NCI-H187 treated with DMSO at 0.1 percent for 48 hours (cell line): ENCODE results near the gene HDDC2.

Experiments
- DNase-seq: peaks from one replicate; lab custom pipeline; 2025; lab: John Stamatoyannopoulos, UW

The HDDC2 gene

GRCh38 chr6:125269328-125269985 lies 32.3 kb downstream of the HDDC2 start:
- no peak for DNase-seq

- no peak for DNase-seq
Observed at GRCh38 chr6:125268765-125269164, 33.0 kb downstream of the HDDC2 start.

- DNase-seq: no peak
Observed at GRCh38 chr6:125267806-125268523, 33.8 kb downstream of the HDDC2 start.

- no peak for DNase-seq
Observed at GRCh38 chr6:125264476-125264875, 37.3 kb downstream of the HDDC2 start.

GRCh38 chr6:125262016-125263013 lies 39.5 kb downstream of the HDDC2 start:
- DNase-seq: no peak

- no peak for DNase-seq
Observed at GRCh38 chr6:125259354-125259736, 42.4 kb downstream of the HDDC2 start.

- no peak for DNase-seq
Observed at GRCh38 chr6:125258651-125259353, 43.0 kb downstream of the HDDC2 start.

- no peak for DNase-seq
Observed at GRCh38 chr6:125257351-125257750, 44.4 kb downstream of the HDDC2 start.

- no peak for DNase-seq
Observed at GRCh38 chr6:125255201-125255600, 46.6 kb downstream of the HDDC2 start.

- no peak for DNase-seq
Observed at GRCh38 chr6:125254321-125254720, 47.4 kb downstream of the HDDC2 start.

- DNase-seq: no peak
Observed at GRCh38 chr6:125253881-125254280, 47.9 kb downstream of the HDDC2 start.

GRCh38 chr6:125252891-125253290 lies 48.9 kb downstream of the HDDC2 start:
- no peak for DNase-seq

- no peak for DNase-seq
Observed at GRCh38 chr6:125251516-125252220, 50.1 kb downstream of the HDDC2 start.

- DNase-seq: no peak
Observed at GRCh38 chr6:125250511-125250910, 51.3 kb downstream of the HDDC2 start.

GRCh38 chr6:125248136-125248535 lies 53.6 kb downstream of the HDDC2 start:
- DNase-seq: no peak

- no peak for DNase-seq
Observed at GRCh38 chr6:125246566-125246965, 55.2 kb downstream of the HDDC2 start.

- DNase-seq: no peak
Observed at GRCh38 chr6:125245523-125246264, 56.1 kb downstream of the HDDC2 start.

- no peak for DNase-seq
Observed at GRCh38 chr6:125245109-125245508, 56.7 kb downstream of the HDDC2 start.

- no peak for DNase-seq
Observed at GRCh38 chr6:125237764-125238163, 64.0 kb downstream of the HDDC2 start.

GRCh38 chr6:125236536-125237327 lies 65.0 kb downstream of the HDDC2 start:
- DNase-seq: no peak
